Thymus (tissue), 11 donors: ENCODE results near the gene RPRD1B. TPM values are rescaled to one million over a fixed set of nuclear protein-coding genes. Genes with fewer than 3 reads are reported as not detected.

Experiments
- DNase-seq, 9 donors: peaks; one replicate each; pipeline ENCODE4 v3.0.0-alpha.2; 2013; ENCODE audit warnings: low spot score in 9 of 9, low read depth in 6 of 9, missing footprints in 1 of 9
- H3K27ac ChIP-seq, 2 donors: one replicate each; pipeline ENCODE4 v1.5.1; 2013; ENCODE audit warnings: control low read depth in 1 of 2, low read depth in 1 of 2, low read length in 1 of 2, mild to moderate bottlenecking in 1 of 2, moderate library complexity in 1 of 2
- H3K27me3 ChIP-seq, 2 donors: one replicate each; pipeline ENCODE4 v1.5.1; 2013; ENCODE audit warnings: low read length in 1 of 2; ENCODE audit not compliant: control insufficient read depth in 2 of 2, insufficient read depth in 1 of 2
- H3K36me3 ChIP-seq, 2 donors: one replicate each; pipeline ENCODE4 v1.5.1; 2013; ENCODE audit warnings: low read length in 1 of 2, mild to moderate bottlenecking in 1 of 2, moderate library complexity in 1 of 2; ENCODE audit not compliant: control insufficient read depth in 2 of 2, insufficient read depth in 2 of 2
- H3K4me1 ChIP-seq, 2 donors: one replicate each; pipeline ENCODE4 v1.5.1; 2013; ENCODE audit warnings: low read length in 2 of 2; ENCODE audit not compliant: control insufficient read depth in 2 of 2, insufficient read depth in 2 of 2
- H3K4me3 ChIP-seq, 2 donors: one replicate each; pipeline ENCODE4 v1.5.1; 2013; ENCODE audit warnings: low read length in 2 of 2, control low read depth in 1 of 2, mild to moderate bottlenecking in 1 of 2
- H3K9me3 ChIP-seq, 2 donors: one replicate each; pipeline ENCODE4 v1.5.1; 2013; ENCODE audit warnings: low read length in 1 of 2, mild to moderate bottlenecking in 1 of 2; ENCODE audit not compliant: control insufficient read depth in 2 of 2, insufficient read depth in 1 of 2
- WGBS: extraction: QIAGEN DNeasy Blood & Tissue Kit; methylation state at CpG from one replicate; pipeline ENCODE4 v1.1.7; 2013; 5-methylcytosine and 5-hydroxymethylcytosine counted together
- polyA plus RNA-seq: library from polyadenylated mRNA; stranded (reverse); fragments of 200-250 nt; gene quantifications from one replicate; pipeline ENCODE4 v1.2.3, GENCODE V29; 2013
- total RNA-seq: library from RNA; stranded (reverse); fragments of 120-200 nt; gene quantifications from one replicate; pipeline ENCODE4 v1.2.4, GENCODE V29; 2013
- donor health status: healthy.

RPRD1B gene
- total and polyA plus RNA-seq, 2 donors, result 14.5 to 17.6 TPM

DNA sequence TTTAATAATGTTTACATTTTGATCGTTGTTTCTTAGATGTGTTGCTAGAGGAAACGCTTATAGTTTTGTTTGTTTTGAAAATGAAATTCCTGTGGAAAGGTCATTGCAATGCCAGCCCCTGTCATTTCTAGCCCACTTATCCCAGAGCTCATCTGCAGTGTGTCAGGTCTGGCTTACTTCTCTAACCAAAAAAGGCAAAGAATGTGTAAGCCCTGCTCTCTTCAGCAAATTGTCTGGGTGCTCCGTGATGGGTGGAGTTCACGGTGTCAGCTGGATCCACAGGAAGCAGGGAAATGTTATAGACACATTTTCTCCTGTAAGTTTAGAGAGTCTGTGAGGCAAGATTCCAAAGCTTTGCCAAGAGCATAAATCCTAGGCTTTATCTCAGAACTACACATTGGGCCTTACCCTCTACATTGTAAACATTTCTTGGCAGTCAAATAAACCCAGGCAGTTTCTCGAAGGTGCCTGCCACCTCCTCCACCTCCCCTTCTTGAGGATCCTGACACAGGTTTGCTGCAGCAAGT lies 50.9 kb downstream of the RPRD1B start:
- Histone ChIP-seq H3K4me3 (no peak overlapping the region), H3K9me3 (peaks cover 0 to 4% of the 10 kb centered on the region in 2 donors), H3K4me1 (no peaks in the 10 kb centered on the region), H3K27ac (no peak overlapping the region), H3K27me3 (no peaks in the 10 kb centered on the region), H3K36me3 (peaks cover 53 to 61% of the 10 kb centered on the region in 2 donors)
- WGBS, result 93% methylated on average over 5 of the region's 5 CpGs
- DNase-seq, result no peak

DNA sequence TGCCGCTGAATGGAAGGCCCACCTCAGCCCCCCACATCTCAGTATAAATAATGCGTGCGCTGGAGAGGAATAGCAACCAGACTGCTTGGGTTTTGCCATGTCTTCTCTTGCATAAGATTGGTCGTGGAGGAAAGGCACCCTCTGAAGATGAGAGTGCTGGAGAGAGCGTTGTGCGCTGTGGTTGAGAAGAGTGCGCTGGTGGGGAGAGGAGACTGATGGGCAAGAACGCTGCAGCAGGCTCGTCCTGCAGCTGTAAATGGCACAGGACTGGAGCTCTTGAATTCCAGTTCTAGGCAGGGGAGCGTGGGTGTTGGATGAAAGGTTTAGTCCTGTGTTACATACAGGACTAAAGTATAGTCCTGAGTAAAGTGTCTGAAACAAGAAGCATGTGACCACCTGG lies 51.5 kb downstream of the RPRD1B start:
- no peak for DNase-seq
- 93% methylated on average over 10 of the region's 10 CpGs for WGBS
- Histone ChIP-seq H3K36me3 (peaks cover 59 to 63% of the 10 kb centered on the region in 2 donors), H3K4me1 (no peaks in the 10 kb centered on the region), H3K4me3 (no peak overlapping the region), H3K27me3 (no peaks in the 10 kb centered on the region), H3K9me3 (peaks cover 0 to 4% of the 10 kb centered on the region in 2 donors), H3K27ac (no peak overlapping the region)

DNA sequence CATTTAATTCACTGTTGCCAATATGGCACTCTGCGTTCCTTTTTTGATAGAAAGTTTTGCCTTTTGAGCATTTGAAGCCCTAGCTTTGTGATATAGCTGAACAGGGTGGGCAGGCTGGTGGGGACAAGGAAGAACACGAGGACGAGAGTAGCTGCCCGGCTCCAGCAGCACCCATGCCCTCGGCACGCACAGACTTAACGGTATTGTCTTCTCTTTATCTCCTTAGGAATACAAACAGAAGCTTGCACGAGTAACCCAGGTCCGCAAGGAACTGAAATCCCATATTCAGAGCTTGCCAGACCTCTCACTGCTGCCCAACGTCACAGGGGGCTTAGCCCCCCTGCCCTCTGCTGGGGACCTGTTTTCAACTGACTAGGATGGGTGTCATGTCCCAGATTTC lies 56.0 kb downstream of the RPRD1B start:
- 93% methylated on average over 10 of the region's 10 CpGs for WGBS
- H3K27me3 ChIP-seq, result no peaks in the 10 kb centered on the region
- H3K4me3 ChIP-seq, result no peak overlapping the region
- H3K27ac ChIP-seq, result no peak overlapping the region
- H3K9me3 ChIP-seq, result no peaks in the 10 kb centered on the region
- DNase-seq, result no peak
- H3K4me1 ChIP-seq, result peaks cover 0 to 3% of the 10 kb centered on the region in 2 donors
- H3K36me3 ChIP-seq, result peaks cover 65% of the 10 kb centered on the region in 2 donors

DNA sequence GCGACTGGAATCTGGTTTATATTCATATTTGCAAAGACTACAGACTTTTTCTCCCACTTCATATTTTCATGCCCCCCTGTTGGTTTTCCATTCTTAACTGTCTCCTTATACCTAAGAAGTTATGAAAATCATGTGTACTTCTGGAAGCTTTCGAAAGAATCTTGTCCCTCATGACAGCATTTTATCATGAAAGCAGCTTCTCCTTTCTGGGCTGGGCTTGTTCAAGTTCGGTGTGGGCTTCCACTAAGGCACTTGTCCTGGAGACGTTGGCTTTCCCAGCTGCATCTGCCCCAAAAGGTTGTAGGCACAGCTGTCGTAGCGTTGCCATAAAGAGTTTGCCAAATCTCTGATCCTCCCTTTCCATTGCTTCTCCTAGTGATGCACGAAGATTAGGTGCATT lies 56.5 kb downstream of the RPRD1B start:
- peaks cover 60 to 62% of the 10 kb centered on the region in 2 donors for H3K36me3 ChIP-seq
- H3K4me1 ChIP-seq, result peaks cover 0 to 3% of the 10 kb centered on the region in 2 donors
- H3K9me3 ChIP-seq, result no peaks in the 10 kb centered on the region
- DNase-seq, result no peak
- H3K27me3 ChIP-seq, result no peaks in the 10 kb centered on the region
- no peak overlapping the region for H3K27ac ChIP-seq
- 97% methylated on average over 7 of the region's 7 CpGs for WGBS
- no peak overlapping the region for H3K4me3 ChIP-seq

DNA sequence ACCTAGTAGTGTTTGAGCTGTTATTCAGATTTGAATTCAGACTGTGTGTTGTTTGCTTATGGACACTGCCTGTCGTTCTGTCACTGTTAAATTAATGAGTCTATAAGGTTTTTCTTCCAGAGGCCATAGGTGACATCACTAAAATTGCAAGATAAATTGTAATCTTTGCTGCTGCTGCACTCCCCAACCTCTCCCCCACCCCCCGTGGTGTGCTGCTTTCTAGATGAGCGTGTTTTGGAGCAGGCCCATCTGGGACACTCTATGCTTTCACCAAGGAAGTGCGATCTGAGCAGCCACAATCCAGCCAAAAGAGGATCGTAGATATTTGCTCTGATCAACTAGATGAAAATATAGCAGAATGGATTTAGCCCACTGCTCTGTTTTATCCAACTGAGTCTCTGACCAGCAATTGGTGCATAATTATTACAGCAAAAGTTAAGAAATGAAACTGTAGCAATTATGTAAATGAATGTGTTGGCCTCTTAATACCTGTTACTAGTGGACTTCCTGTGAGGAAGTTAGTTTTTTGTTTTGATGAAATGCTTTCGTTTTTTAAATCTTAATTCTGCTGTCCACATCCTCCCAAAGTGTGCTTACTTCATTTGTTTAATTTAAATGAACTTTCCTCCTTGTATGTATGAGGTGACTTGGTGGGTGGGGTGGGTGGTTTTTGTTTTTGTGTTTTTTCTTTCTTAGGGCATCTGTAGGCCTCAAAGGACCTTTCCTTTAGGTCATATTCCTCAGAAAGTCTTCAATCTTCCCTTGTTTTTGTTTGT lies 58.1 kb downstream of the RPRD1B start:
- no peak for DNase-seq
- Histone ChIP-seq H3K9me3 (no peaks in the 10 kb centered on the region), H3K27me3 (no peaks in the 10 kb centered on the region), H3K36me3 (peaks cover 45 to 50% of the 10 kb centered on the region in 2 donors), H3K4me1 (peaks cover 0 to 3% of the 10 kb centered on the region in 2 donors), H3K27ac (no peak overlapping the region), H3K4me3 (no peak overlapping the region)
- 84% methylated on average over 6 of the region's 6 CpGs for WGBS

DNA sequence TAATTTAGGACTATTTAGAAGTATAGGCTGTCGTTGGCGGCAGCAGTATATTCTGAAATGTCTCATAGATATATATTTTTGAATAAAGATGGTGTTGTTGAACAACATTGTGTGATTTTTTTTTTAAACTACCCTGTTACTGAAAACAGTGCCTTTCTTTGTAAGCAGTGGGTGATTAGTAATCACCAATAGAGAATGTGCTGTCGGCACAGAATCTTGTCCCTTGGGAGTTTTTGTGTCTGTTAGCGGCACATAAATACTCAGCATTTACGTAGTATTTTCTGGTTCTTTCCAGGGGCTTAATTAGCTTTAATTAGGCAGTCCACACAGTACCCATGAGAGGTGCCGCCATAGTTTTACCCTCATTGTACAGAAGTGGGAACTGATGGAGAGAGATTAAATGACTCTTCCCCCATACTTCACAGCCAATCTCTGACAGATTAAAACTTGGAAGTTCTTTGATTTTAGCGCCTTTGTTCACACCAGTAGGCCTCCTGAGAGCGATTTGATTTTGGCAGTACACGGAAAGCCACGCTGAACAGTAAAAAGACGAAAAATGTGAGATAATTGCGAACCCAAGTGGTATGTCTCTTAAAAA lies 58.8 kb downstream of the RPRD1B start:
- H3K9me3 ChIP-seq, result no peaks in the 10 kb centered on the region
- H3K27me3 ChIP-seq, result no peaks in the 10 kb centered on the region
- no peak for DNase-seq
- H3K27ac ChIP-seq, result no peak overlapping the region
- no peak overlapping the region for H3K4me3 ChIP-seq
- 97% methylated on average over 12 of the region's 12 CpGs for WGBS
- peaks cover 40 to 44% of the 10 kb centered on the region in 2 donors for H3K36me3 ChIP-seq
- peaks cover 0 to 3% of the 10 kb centered on the region in 2 donors for H3K4me1 ChIP-seq

DNA sequence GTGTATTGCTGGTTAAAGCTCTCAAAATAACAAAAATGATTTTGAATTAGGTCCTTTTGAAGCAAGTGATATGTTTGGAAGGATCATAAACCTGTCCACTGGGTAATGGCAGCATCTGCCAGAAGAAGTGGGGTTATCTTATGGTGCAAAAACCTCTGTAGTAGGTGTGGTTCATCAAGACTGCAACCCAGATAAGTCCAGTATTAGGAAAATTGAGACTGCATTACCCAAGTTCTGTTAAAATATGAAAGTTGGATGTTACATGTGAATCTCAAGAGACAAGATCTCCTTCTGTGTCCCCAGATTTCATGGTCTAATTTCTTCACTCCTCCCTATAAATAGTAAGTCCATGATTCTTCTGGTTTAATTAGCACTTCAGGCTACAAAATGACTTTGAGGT lies 59.4 kb downstream of the RPRD1B start:
- Histone ChIP-seq H3K9me3 (no peaks in the 10 kb centered on the region), H3K27ac (no peak overlapping the region), H3K4me3 (no peak overlapping the region), H3K27me3 (no peaks in the 10 kb centered on the region), H3K36me3 (peaks cover 35 to 38% of the 10 kb centered on the region in 2 donors), H3K4me1 (peaks cover 0 to 3% of the 10 kb centered on the region in 2 donors)
- no peak for DNase-seq

DNA sequence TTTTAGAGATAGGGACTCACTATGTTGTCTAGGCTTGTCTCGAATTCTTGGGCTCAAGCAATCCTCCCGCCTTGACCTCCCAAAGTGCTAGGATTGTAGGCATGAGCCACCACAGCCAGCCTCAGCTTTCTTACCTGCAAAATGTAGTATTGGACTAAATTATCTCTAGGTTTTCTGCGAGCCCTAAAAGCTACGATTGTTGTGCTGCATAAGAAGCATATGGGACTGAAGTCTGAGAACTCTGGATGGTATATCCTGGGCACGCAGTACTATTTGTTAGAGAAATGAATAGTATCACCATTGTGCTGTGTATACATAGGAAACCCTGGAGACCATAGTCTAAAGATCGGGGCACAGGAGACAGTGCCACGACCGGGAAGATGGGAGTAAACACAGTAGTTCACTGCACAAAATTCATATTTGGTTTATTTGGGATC lies 60.1 kb downstream of the RPRD1B start:
- 97% methylated on average over 8 of the region's 8 CpGs for WGBS
- H3K4me1 ChIP-seq, result peaks cover 0 to 3% of the 10 kb centered on the region in 2 donors

DNA sequence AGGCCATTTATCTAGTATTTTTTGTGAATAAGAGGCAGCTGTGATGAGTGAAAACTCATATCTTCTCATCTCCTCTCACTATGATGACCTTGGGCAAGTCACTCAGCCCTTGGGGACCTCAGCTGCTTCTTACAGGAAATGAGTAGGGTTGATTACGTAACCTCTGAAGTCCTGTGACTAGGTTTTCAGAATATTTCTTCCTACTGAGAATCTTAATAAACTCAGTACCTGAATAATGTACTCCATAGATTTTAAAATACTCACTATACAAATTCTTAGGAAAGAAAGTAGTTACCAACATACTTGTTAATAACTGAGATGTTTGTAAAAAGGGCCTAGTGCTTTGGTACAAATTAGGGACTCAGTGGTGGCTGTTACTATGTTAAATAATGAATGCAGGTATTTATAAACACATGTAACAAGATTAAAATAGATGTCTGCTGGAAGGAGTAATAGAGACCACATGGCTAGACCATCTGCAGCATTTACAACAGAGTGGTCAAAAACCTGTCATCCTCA lies 60.9 kb downstream of the RPRD1B start:
- no peaks in the 10 kb centered on the region for H3K9me3 ChIP-seq
- H3K4me1 ChIP-seq, result peaks cover 0 to 3% of the 10 kb centered on the region in 2 donors
- H3K4me3 ChIP-seq, result no peak overlapping the region
- WGBS, result 77% methylated on average over 1 of the region's 1 CpG
- peak in 1 of 9 donors; percentile 32 for DNase-seq
- H3K36me3 ChIP-seq, result peaks cover 22 to 24% of the 10 kb centered on the region in 2 donors
- no peak overlapping the region for H3K27ac ChIP-seq
- H3K27me3 ChIP-seq, result no peaks in the 10 kb centered on the region

More for the DNA sequence above, 60.1 kb downstream of the RPRD1B start:
- Histone ChIP-seq H3K4me3 (no peak overlapping the region), H3K9me3 (no peaks in the 10 kb centered on the region), H3K27me3 (no peaks in the 10 kb centered on the region), H3K27ac (no peak overlapping the region), H3K36me3 (peaks cover 29 to 31% of the 10 kb centered on the region in 2 donors)
- DNase-seq, result no peak
